ENCODE results near the gene ZNF416. TPM values are rescaled to one million over a fixed set of nuclear protein-coding genes. Genes with fewer than 3 reads are reported as not detected.

The ZNF416 gene
- total RNA-seq, 1 donor from 2014 or later: 12.2 TPM

- FAIRE-seq: no peak
- peak; percentile 80 to 95 for DNase-seq (ENCODE audit: low spot score in 2 of 2)
Observed at GRCh38 chr19:57559404-57560025, 19.2 kb downstream of the ZNF416 start, which contains the start of gene ZNF550. ZNF550 (minus strand) TSS chr19:57559863; CDS start chr19:57559682, 181 bp downstream.

DNA sequence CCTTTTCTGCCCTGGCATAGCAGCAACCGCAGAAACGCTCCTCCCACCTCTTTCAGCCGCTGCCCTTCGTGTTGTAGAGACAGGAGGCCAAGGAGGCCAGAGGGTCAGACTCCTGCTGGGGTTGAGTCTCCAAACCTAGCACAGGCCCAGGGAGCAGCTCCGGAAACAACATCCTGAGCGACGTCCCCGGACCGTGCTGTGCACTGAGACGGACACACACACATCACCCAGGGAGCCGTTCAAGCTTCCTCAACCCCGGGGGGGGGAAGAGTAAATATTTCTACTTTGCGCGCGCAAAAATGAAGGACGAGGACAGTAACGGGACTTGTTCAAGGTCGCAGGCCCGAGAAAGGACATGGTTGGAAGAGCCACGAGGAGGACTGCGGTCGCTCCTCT, 19.7 kb downstream of the ZNF416 start:
- DNase-seq (ENCODE audit: low spot score in 2 of 2) (peak in 1 of 2 donors; percentile 26), FAIRE-seq (no peak)

- DNase-seq (ENCODE audit: low spot score in 2 of 2): peak in 1 of 2 donors; percentile 12
- no peak for FAIRE-seq
Observed at GRCh38 chr19:57558525-57558924, 20.2 kb downstream of the ZNF416 start.

GRCh38 chr19:57557659-57558058, 21.1 kb downstream of the ZNF416 start:
- DNase-seq (ENCODE audit: low spot score in 2 of 2) (no peak), FAIRE-seq (no peak)

- no peak for FAIRE-seq
- no peak for DNase-seq (ENCODE audit: low spot score in 2 of 2)
Observed at GRCh38 chr19:57552432-57552831, 26.3 kb downstream of the ZNF416 start.

- DNase-seq (ENCODE audit: low spot score in 2 of 2) (no peak), FAIRE-seq (no peak)
Observed at GRCh38 chr19:57546513-57546912, 32.2 kb downstream of the ZNF416 start.

DNA sequence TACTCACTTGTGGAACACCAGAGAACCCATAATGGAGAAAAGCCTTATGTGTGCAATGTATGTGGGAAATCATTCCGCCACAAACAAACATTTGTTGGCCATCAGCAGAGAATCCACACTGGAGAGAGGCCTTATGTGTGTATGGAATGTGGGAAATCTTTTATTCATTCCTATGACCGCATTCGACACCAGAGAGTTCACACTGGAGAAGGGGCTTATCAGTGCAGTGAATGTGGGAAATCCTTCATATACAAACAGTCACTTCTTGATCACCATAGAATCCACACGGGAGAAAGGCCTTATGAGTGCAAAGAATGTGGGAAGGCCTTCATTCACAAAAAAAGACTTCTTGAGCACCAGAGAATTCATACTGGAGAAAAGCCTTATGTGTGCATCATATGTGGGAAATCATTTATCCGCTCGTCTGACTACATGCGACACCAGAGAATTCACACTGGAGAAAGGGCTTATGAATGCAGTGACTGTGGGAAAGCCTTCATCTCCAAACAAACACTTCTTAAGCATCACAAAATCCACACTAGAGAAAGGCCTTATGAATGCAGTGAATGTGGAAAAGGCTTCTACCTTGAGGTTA, 40.7 kb downstream of the ZNF416 start:
- DNase-seq (ENCODE audit: low spot score in 2 of 2) (no peak), FAIRE-seq (no peak)

- no peak for FAIRE-seq
- peak; percentile 80 to 92 for DNase-seq (ENCODE audit: low spot score in 2 of 2)
Observed at GRCh38 chr19:57527136-57527881, 51.4 kb downstream of the ZNF416 start, which contains the start of gene ZNF549. ZNF549 (plus strand) TSS chr19:57527356; CDS start chr19:57527574, 218 bp downstream.

Other genes starting within 250 kb of the ZNF416 start
- 26.5 TPM for gene ZNF304, start 227.6 kb downstream of the ZNF416 start, total RNA-seq
- gene TRAPPC2B, start 215.4 kb downstream of the ZNF416 start, total RNA-seq: 36.7 TPM
- 13.5 TPM for gene ZNF547, start 215.4 kb downstream of the ZNF416 start, total RNA-seq
- gene ZNF548, start 189.1 kb downstream of the ZNF416 start, total RNA-seq: 45.7 TPM
- 27.7 TPM for gene ZNF17, start 167.8 kb downstream of the ZNF416 start, total RNA-seq
- 37.9 TPM for gene ZNF749, start 143.6 kb downstream of the ZNF416 start, total RNA-seq
- gene VN1R1, start 121.8 kb downstream of the ZNF416 start, total RNA-seq: 4.9 TPM
- 66.0 TPM for gene ZNF772, start 101.3 kb downstream of the ZNF416 start, total RNA-seq
- 31.0 TPM for gene ZNF419, start 91.2 kb downstream of the ZNF416 start, total RNA-seq
- gene ZNF773, start 79.0 kb downstream of the ZNF416 start, total RNA-seq: 16.7 TPM
- gene ZNF549, start 51.6 kb downstream of the ZNF416 start, total RNA-seq: 20.0 TPM
- gene ZNF550, start 19.0 kb downstream of the ZNF416 start, total RNA-seq: 11.4 TPM
- gene ZIK1, start 5.2 kb upstream of the ZNF416 start, total RNA-seq: 29.8 TPM
- gene ZNF530, start 21.0 kb upstream of the ZNF416 start, total RNA-seq: 3.7 TPM
- 37.5 TPM for gene ZNF134, start 35.3 kb upstream of the ZNF416 start, total RNA-seq
- gene ZNF211, start 54.3 kb upstream of the ZNF416 start, total RNA-seq: 27.3 TPM
- gene ZSCAN4, start 90.0 kb upstream of the ZNF416 start, total RNA-seq: not detected
- gene ZNF551, start 103.1 kb upstream of the ZNF416 start, total RNA-seq: 24.5 TPM
- gene ZNF154, start 130.3 kb upstream of the ZNF416 start, total RNA-seq: 33.0 TPM
- gene ZNF671, start 148.7 kb upstream of the ZNF416 start, total RNA-seq: 33.4 TPM
- 53.4 TPM for gene ZNF776, start 167.9 kb upstream of the ZNF416 start, total RNA-seq
- 61.1 TPM for gene ZNF586, start 190.8 kb upstream of the ZNF416 start, total RNA-seq
- gene ZNF552, start 236.0 kb upstream of the ZNF416 start, total RNA-seq: 9.0 TPM

Measured in frontal cortex (tissue), 4 donors.